ENCODE results near the gene MT3.

The MT3 gene

GRCh38 chr16:56593573-56594291 is 4.4 kb downstream of the MT3 start:
- DNase-seq (ENCODE audit: low spot score) = no peak
- TF ChIP-seq, protein P1, sequence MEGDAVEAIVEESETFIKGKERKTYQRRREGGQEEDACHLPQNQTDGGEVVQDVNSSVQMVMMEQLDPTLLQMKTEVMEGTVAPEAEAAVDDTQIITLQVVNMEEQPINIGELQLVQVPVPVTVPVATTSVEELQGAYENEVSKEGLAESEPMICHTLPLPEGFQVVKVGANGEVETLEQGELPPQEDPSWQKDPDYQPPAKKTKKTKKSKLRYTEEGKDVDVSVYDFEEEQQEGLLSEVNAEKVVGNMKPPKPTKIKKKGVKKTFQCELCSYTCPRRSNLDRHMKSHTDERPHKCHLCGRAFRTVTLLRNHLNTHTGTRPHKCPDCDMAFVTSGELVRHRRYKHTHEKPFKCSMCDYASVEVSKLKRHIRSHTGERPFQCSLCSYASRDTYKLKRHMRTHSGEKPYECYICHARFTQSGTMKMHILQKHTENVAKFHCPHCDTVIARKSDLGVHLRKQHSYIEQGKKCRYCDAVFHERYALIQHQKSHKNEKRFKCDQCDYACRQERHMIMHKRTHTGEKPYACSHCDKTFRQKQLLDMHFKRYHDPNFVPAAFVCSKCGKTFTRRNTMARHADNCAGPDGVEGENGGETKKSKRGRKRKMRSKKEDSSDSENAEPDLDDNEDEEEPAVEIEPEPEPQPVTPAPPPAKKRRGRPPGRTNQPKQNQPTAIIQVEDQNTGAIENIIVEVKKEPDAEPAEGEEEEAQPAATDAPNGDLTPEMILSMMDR (IDR thresholded peaks at IDR 0.05; ENCODE audit: extremely low read depth, missing control alignments) = no peak

GRCh38 chr16:56594292-56594619 is 4.9 kb downstream of the MT3 start:
- TF ChIP-seq, protein P1 (IDR thresholded peaks at IDR 0.05; ENCODE audit: extremely low read depth, missing control alignments) = no peak
- DNase-seq (ENCODE audit: low spot score) = no peak

DNA sequence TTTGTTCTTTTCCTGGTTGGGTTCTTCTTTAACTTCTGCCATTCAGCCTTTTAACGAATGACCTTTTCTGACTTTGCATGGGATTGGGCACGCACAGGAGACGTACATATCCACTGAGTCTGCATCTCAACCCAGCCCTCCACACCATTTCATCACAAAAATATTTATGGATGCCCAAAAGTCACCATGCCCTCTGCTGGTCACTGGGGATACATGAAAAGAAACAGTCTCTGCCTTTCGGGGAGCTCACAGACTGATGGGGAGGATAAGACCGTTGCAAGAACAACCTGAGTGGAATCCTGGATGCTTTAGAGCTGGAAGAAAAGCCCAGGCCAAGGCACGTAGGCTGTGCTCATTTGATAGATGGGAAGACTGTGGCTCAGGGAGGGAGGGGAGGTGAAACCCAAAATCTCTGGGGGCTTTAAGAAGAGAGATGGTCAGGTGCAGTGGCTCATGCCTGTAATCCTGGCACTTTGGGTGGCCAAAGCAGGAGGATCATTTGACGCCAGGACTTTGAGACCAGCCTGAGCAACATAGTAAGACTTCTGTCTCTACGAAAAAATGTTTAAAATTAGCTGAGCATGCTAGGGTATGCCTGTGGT is 11.2 kb downstream of the MT3 start:
- TF ChIP-seq, protein P1 (IDR thresholded peaks at IDR 0.05; ENCODE audit: extremely low read depth, missing control alignments) = peak; percentile 69
- DNase-seq (ENCODE audit: low spot score) = peak; percentile 69

- TF ChIP-seq, protein P1 (IDR thresholded peaks at IDR 0.05; ENCODE audit: extremely low read depth, missing control alignments) = no peak
- no peak for DNase-seq (ENCODE audit: low spot score)
Measured at GRCh38 chr16:56601325-56601724, 12.0 kb downstream of the MT3 start.

GRCh38 chr16:56603589-56603988 is 14.3 kb downstream of the MT3 start:
- no peak for DNase-seq (ENCODE audit: low spot score)

DNA sequence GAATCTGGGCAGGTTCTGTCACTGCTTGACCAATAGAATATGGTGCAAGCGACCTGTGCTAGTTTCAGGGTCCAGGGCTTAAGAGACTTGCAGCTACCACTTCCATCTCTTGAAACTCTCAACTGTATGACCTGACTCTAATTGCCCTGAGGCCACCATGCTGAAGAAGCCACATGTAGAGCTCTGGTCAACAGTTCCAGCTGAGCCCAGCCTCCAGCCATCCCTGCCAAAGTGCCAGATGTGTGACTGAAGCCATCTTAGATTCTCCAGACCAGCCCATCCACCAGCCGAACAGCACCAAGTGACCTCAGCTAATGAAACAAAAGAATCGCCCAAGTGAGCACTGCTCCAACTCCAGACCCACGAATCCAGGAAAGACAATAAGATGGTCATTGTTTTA is 15.6 kb downstream of the MT3 start:
- DNase-seq (ENCODE audit: low spot score) = no peak
- TF ChIP-seq, protein P1 (IDR thresholded peaks at IDR 0.05; ENCODE audit: extremely low read depth, missing control alignments) = no peak

More at GRCh38 chr16:56603589-56603988, 14.3 kb downstream of the MT3 start:
- TF ChIP-seq, protein P1 (IDR thresholded peaks at IDR 0.05; ENCODE audit: extremely low read depth, missing control alignments) = no peak

GRCh38 chr16:56605475-56605874 is 16.1 kb downstream of the MT3 start:
- no peak for DNase-seq (ENCODE audit: low spot score)
- TF ChIP-seq, protein P1 (IDR thresholded peaks at IDR 0.05; ENCODE audit: extremely low read depth, missing control alignments) = no peak
